ENCODE measurements around the gene ABTB2. TPM values are rescaled to one million over a fixed set of nuclear protein-coding genes. Genes with fewer than 3 reads are reported as not detected.
"Not testable (repeated sequence)": the region's sequence is repeated elsewhere in the genome, so short reads cannot be mapped to it uniquely, and the experiment has no call there.

ABTB2 gene
- total RNA-seq, 1 experiment from 2014 or later, result 3.2 TPM

GRCh38 chr11:34263441-34264091 is 94.2 kb downstream of the ABTB2 start:
- peak; percentile 97 for DNase-seq (ENCODE audit: low read depth)

- DNase-seq (ENCODE audit: low read depth), result no peak
These were observed 95.2 kb downstream of the ABTB2 start for GRCh38 chr11:34262531-34263081.

GRCh38 chr11:34261820-34262219 is 96.0 kb downstream of the ABTB2 start:
- no peak for DNase-seq (ENCODE audit: low read depth)

GRCh38 chr11:34261095-34261494 is 96.7 kb downstream of the ABTB2 start:
- no peak for DNase-seq (ENCODE audit: low read depth)

GRCh38 chr11:34260072-34260575 is 97.7 kb downstream of the ABTB2 start:
- DNase-seq (ENCODE audit: low read depth), result no peak

GRCh38 chr11:34259087-34259486 is 98.7 kb downstream of the ABTB2 start:
- no peak for DNase-seq (ENCODE audit: low read depth)

- no peak for DNase-seq (ENCODE audit: low read depth)
These were observed 101.2 kb downstream of the ABTB2 start for GRCh38 chr11:34256626-34257025.

GRCh38 chr11:34256150-34256549 is 101.7 kb downstream of the ABTB2 start:
- DNase-seq (ENCODE audit: low read depth), result no peak

GRCh38 chr11:34255101-34255500 is 102.7 kb downstream of the ABTB2 start:
- no peak for DNase-seq (ENCODE audit: low read depth)

- DNase-seq (ENCODE audit: low read depth), result no peak
These were observed 103.8 kb downstream of the ABTB2 start for GRCh38 chr11:34254011-34254410.

GRCh38 chr11:34252651-34253050 is 105.2 kb downstream of the ABTB2 start:
- DNase-seq (ENCODE audit: low read depth), result no peak

- no peak for DNase-seq (ENCODE audit: low read depth)
These were observed 105.8 kb downstream of the ABTB2 start for GRCh38 chr11:34252015-34252414.

GRCh38 chr11:34251589-34251980 is 106.2 kb downstream of the ABTB2 start:
- peak; percentile 63 for DNase-seq (ENCODE audit: low read depth)

- DNase-seq (ENCODE audit: low read depth), result peak; percentile 92
These were observed 106.8 kb downstream of the ABTB2 start for GRCh38 chr11:34250732-34251588.

GRCh38 chr11:34250211-34250610 is 107.6 kb downstream of the ABTB2 start:
- DNase-seq (ENCODE audit: low read depth), result no peak

GRCh38 chr11:34249439-34249838 is 108.4 kb downstream of the ABTB2 start:
- no peak for DNase-seq (ENCODE audit: low read depth)

- DNase-seq (ENCODE audit: low read depth), result not testable (repeated sequence)
These were observed 111.3 kb downstream of the ABTB2 start for GRCh38 chr11:34246511-34246910.

- DNase-seq (ENCODE audit: low read depth), result no peak
These were observed 112.8 kb downstream of the ABTB2 start for GRCh38 chr11:34245041-34245440.

GRCh38 chr11:34243600-34244464 is 114.0 kb downstream of the ABTB2 start:
- peak; percentile 89 for DNase-seq (ENCODE audit: low read depth)

GRCh38 chr11:34242037-34242625 is 115.7 kb downstream of the ABTB2 start:
- peak; percentile 57 for DNase-seq (ENCODE audit: low read depth)

GRCh38 chr11:34240150-34240494 is 117.7 kb downstream of the ABTB2 start:
- no peak for DNase-seq (ENCODE audit: low read depth)

Data from M059J (cell line).